ENCODE results near the gene GPR156. TPM values are rescaled to one million over a fixed set of nuclear protein-coding genes. Genes with fewer than 3 reads are reported as not detected.
A peak's percentile ranks its signal among the peaks of the same experiment; 100 is the strongest.

Gene GPR156
- total RNA-seq, 6 experiments from 2014 or later = 0.14 to 0.29 (median 0.21) TPM

GRCh38 chr3:120155108-120155507 is 129.9 kb downstream of the GPR156 start:
- H3K36me3 Mint-ChIP-seq (ENCODE audit: low read depth) = peaks cover 24% of the 10 kb centered on the region
- H3K27ac Mint-ChIP-seq = no peak overlapping the region
- H3K4me3 Mint-ChIP-seq = no peak overlapping the region
- no peaks in the 10 kb centered on the region for H3K27me3 Mint-ChIP-seq (ENCODE audit: insufficient read depth)
- TF ChIP-seq CTCF (IDR thresholded peaks at IDR 0.05) = no peak
- no peak for DNase-seq
- peaks cover 30% of the 10 kb centered on the region for H3K9me3 Mint-ChIP-seq
- peaks cover 53% of the 10 kb centered on the region for H3K4me1 Mint-ChIP-seq (ENCODE audit: low read depth)

- H3K27ac Mint-ChIP-seq = peak overlapping the region; percentile 97
- H3K36me3 Mint-ChIP-seq (ENCODE audit: low read depth) = peaks cover 24% of the 10 kb centered on the region
- peak; percentile 96 for DNase-seq
- peaks cover 30% of the 10 kb centered on the region for H3K9me3 Mint-ChIP-seq
- H3K27me3 Mint-ChIP-seq (ENCODE audit: insufficient read depth) = no peaks in the 10 kb centered on the region
- peak overlapping the region; percentile 64 for H3K4me3 Mint-ChIP-seq
- no peak for TF ChIP-seq CTCF (IDR thresholded peaks at IDR 0.05)
- H3K4me1 Mint-ChIP-seq (ENCODE audit: low read depth) = peaks cover 50% of the 10 kb centered on the region
Observed at GRCh38 chr3:120153294-120153693, 131.7 kb downstream of the GPR156 start.

- TF ChIP-seq CTCF (IDR thresholded peaks at IDR 0.05) = no peak
- DNase-seq = no peak
- Mint-ChIP-seq H3K4me1 (ENCODE audit: low read depth) (peaks cover 52% of the 10 kb centered on the region), H3K9me3 (peaks cover 30% of the 10 kb centered on the region), H3K36me3 (ENCODE audit: low read depth) (peaks cover 20% of the 10 kb centered on the region), H3K27me3 (ENCODE audit: insufficient read depth) (no peaks in the 10 kb centered on the region), H3K4me3 (no peak overlapping the region), H3K27ac (no peak overlapping the region)
Observed at GRCh38 chr3:120151791-120152190, 133.2 kb downstream of the GPR156 start.

GRCh38 chr3:120148187-120148949 is 136.7 kb downstream of the GPR156 start:
- no peak overlapping the region for H3K27ac Mint-ChIP-seq
- H3K36me3 Mint-ChIP-seq (ENCODE audit: low read depth) = no peaks in the 10 kb centered on the region
- DNase-seq = no peak
- H3K4me1 Mint-ChIP-seq (ENCODE audit: low read depth) = peaks cover 67% of the 10 kb centered on the region
- H3K9me3 Mint-ChIP-seq = peaks cover under 1% of the 10 kb centered on the region; the same call in 1 of the 2 replicates
- no peaks in the 10 kb centered on the region for H3K27me3 Mint-ChIP-seq (ENCODE audit: insufficient read depth)
- TF ChIP-seq CTCF (IDR thresholded peaks at IDR 0.05) = no peak
- H3K4me3 Mint-ChIP-seq = no peak overlapping the region

GRCh38 chr3:120147072-120147871 is 137.8 kb downstream of the GPR156 start:
- no peak overlapping the region for H3K4me3 Mint-ChIP-seq
- H3K27me3 Mint-ChIP-seq (ENCODE audit: insufficient read depth) = no peaks in the 10 kb centered on the region
- no peaks in the 10 kb centered on the region for H3K36me3 Mint-ChIP-seq (ENCODE audit: low read depth)
- no peaks in the 10 kb centered on the region for H3K9me3 Mint-ChIP-seq
- TF ChIP-seq CTCF (IDR thresholded peaks at IDR 0.05) = 0 out of 2 replicates have a peak, but pooled peaks have one; percentile 12
- no peak for DNase-seq
- H3K27ac Mint-ChIP-seq = no peak overlapping the region
- peaks cover 59% of the 10 kb centered on the region for H3K4me1 Mint-ChIP-seq (ENCODE audit: low read depth)
